Activated CD8-positive, alpha-beta memory T cell treated with anti-CD3 and anti-CD28 coated beads for 4 hours (primary cell): Measurements from ENCODE around the gene IER5L.

ENCODE experiments used
- DNase-seq, 2 donors: peaks; one replicate each; pipeline ENCODE4 v3.0.0-alpha.2; 2020; ENCODE audit warnings: low read depth in 2 of 2

The IER5L gene

DNA sequence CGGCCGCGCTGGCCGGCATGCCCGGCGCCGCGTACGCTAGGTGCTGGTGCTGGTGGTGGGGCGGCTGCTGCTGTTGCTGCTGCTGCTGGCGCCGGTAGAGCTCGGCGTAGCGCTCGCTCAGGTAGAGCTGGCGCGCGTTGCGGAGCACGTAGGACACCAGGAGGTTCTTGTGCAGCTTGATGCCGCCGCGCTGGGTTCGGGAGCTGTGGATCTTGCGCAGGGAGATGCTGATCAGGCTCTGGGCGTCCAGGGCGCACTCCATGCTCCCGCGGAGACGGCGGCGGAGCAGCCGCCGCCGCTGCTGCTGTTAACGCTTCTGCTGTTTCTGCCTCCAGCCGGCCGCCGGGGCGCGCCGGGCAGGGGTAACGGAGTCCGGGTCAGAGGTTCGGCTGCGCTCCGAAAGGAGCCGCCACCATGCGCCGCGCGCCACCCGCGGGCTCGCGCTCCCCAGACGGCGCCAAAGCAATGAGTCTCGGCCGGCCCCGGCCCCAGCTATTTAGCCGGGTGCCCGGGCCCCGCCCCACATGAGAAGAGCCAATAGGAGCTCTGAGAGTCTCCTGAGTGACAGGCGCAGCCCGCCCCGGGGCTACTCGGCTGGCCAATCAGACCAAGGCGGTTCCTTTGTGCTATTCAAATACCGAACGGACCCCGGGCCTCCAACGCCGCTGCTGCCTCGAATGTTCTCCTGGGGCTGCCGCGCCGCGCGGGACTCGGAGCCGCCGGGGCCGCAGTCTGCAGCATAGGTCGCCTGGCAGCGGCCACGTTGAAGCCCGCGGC is at the start of gene IER5L:
IER5L (minus strand) TSS at position 471 of the 777 bp plus-strand sequence; CDS start at position 262, 209 bp downstream.
- peak; percentile 88 to 90 for DNase-seq

DNA sequence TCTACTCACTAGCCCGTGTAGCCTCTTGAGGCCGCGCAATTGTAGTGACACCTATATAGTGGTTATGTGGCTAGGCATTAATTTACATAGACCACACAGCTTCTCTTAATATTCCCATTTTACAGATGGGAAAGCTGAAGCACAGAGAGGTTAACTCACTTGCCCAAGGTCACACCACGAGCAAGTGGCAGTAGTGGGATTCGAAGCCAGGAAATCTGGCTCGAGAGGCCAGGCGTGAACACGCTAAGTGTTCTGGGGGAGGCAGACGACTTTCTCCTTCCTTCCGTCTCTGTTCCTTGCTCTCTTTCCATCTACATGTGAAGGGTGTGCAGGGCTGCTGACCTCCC is 49.8 kb upstream of the IER5L start:
- no peak for DNase-seq

DNA sequence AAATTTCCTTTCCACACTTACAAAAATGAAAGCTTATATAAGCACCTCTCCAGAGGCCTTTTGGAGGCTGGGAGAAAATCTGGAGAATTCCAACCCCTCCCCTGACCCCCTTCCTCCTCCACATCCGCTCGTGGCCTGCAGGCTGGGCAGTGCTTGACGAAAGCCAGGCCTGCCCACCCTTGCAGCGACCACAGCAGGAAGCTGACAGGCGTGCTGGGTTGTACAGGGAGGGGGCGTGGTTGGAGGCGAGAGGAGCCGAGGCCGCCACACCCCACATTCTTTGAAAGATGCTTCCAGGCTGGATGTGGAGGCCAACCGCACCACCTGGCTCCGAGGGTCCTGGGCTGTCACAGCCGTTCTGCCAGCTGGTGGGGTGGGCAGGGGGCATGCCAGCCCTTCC is 47.8 kb upstream of the IER5L start:
- DNase-seq = no peak

DNA sequence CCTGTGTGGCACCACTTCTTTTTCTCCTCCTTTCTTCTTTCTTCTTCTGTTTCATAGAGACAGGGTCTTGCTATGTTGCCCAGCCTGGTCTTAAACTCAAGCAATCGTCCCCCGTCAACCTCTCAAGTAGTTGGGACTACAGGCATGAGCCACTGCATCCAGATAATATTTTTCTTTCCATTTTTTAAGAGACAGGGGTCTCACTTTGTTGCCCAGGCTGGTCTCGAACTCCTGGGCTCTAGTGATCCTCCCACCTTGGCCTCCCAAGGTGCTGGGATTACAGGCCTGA is 47.4 kb upstream of the IER5L start:
- DNase-seq = no peak

DNA sequence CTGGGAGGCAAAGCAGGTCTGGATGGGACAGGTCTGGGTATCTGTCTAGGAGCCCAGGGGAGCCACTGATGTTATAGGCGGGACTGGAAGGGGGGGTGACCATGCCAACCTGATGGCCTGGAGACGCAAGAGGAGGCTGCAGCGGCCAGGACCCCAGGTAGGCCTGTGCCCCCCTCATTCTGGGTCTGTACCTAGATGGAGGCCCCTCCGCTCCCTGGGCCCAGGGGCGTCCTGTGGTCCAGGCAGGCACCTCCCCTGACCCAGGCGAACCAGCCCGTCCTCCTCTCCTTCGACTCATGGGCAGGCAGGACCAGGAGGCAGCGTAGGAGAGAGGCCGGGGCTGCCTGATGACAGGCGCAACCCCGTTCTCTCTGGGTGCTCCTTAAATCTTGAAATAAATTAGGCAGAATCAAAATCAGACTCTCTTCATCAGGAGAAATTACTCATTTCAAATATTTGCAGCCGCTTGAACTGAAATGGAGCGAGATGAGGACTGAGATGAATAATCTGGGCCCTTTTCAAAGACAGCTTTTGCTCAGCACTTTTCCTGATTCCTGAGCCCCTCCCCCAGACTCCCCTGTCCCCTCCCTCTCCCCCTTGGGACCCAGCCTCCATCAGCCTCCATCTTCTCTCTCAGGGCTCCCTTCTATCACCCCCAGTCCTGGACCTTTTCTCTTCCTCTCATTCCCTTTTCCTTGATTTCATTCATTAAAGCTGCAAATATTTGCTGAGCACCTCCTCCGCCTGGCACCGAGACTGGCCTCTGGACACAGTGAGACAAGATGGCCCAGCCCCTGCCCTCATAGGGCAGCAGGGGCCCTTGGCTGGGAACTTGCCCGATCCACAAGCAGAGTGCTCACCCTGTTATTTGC is 46.8 kb upstream of the IER5L start:
- no peak for DNase-seq

DNA sequence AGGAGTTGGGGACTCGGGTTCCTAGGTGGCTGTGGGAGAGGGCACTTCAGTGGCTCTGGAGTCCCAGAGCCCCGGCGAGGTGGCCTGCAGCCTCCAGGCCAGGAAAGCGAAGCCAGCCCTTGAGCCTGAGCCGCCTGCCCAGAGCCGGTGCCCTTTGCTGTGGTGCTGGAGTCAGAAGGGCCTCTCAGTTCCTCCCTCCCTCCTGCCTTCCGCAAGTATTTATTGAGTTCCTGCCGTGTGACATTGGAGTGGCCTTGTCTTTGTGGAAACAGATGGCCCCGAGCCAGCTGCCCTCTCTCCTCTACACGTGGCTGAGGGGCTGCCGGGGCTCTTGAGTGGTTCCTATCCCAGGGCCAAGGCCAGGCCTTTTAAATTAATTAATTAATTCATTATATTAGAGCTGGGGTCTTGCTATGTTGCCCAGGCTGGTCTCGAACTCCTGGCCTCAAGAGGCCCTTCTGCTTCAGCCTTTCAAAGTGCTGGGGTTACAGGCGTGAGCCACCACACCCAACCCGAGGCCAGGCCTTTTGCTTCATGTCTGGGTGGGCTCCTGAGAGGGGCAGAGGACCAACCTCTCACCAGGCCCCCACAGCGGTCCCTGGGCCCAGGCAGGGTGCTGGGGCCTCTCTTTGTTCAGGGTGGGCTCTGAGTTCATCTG is 45.6 kb upstream of the IER5L start:
- no peak for DNase-seq

DNA sequence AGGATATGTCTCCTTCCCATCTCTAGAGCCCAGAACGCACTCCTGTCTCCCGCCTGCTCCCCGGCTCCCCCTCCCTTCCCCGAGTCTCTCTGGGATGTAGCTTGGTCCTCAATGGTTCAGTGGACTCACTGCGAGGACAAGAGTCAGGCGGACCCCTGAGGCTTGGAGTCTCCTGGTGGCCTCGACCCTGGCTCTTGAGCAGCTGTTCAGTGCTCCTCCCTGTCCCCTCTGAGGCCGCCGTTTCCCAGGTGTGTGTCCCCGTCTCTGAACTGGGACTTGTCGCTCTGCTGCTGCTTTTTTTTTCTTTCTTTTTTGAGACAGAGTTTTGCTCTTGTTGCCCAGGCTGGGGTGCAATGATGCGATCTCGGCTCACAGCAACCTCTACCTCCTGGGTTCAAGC is 44.8 kb upstream of the IER5L start:
- no peak for DNase-seq

DNA sequence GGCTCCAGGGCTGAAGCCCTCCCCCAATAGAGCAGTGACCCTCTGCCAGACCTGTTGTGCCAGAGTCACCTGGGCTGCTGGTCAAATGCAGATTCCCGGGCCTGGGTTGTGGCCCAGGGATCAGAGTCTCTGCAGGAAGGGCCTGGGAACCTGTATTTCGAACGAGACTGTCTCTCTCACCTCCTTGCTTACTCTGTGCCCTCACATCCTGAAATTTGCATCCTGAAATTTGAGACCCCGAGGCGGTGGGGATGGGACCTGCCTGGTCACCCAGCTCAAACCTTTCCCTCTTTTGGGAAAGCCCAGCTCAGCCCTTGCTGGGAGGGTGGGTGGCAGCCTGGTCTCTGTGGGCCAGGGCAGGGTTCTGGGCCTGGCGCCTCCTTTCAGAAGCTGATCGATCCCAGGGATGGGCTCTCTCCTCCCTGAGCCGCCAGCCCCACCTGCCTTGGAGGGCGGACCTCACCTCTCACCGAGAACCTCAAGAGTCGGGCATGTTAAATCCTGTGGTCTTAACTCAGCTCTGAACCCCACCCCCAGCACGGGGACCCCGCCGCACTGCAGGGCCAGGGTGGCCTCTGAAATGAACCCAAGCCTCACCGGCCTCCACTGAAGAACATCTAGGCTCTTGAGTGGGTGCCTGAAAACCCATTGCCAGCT is 44.0 kb upstream of the IER5L start:
- no peak for DNase-seq

DNA sequence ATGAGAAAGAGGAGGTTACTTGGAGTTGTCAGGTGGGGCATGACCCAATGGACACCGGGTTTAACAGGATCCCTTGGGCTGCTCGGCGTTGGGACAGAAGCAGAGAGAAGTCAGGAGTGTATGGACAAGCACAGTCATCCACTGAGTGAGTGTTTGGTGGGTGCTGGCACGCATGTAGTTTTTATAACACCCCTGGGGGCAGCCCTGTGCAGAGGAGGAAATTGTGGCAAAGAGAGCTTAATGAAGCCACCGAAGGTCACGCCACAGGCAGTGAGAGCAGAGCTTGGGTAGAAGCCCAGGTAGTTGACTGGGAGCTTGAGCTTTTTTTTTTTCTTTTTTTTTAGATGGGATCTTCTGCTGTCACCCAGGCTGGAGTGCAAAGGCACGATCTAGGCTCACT is 43.2 kb upstream of the IER5L start:
- DNase-seq = no peak

DNA sequence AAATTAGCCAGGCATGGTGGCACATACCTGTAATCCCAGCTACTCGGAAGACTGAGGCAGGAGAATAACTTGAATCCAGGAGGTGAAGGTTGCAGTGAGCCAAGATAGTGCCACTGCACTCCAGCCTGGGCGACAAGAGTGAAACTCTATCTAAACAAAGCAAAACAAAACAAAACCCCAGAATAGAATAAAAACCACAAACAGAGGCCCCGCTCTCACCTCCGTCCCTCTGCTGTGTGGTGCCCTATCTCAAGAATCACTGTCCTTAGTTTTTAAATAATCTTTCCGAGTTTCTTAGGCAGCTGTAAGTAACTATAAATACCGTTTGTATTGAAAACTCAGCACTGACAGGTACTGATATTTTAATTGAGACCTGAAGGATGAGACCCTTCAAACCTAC is 42.7 kb upstream of the IER5L start:
- DNase-seq = no peak

DNA sequence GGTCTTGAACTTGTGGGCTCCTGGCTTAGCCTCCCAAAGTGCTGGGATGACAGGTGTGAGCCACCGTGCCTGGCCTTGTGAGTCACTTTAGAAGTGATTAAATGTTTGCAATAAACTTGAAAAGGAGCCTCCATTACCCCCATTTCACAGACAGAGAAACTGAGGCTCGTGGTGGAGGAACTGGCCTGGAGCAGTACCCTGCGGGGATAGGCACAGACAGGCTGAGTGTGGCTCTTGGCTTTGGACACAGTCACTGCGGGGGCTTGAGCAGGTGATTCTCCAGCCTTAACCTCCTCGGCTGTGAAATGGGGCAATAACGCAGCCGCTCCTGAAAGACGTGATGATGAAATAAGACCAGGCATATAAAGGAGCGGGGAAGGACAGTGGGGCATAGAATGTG is 40.9 kb upstream of the IER5L start:
- DNase-seq = no peak

DNA sequence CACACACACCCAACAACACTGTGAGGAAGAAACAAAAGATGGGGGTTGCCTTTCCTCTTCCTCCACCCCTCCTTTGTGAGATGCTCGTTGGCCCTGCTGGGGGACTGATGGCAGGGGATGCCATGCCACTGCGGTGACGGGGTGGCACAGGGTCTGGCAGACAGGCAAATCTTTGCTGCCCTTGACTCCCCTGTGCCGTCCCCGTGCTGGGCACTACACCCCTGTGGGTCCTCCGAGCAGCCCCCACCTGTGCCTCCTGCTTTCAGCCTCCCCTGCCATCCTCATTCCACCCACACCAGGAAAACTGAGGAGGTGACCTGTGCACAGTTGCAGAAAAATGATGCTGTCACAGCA is 40.2 kb upstream of the IER5L start:
- no peak for DNase-seq

DNA sequence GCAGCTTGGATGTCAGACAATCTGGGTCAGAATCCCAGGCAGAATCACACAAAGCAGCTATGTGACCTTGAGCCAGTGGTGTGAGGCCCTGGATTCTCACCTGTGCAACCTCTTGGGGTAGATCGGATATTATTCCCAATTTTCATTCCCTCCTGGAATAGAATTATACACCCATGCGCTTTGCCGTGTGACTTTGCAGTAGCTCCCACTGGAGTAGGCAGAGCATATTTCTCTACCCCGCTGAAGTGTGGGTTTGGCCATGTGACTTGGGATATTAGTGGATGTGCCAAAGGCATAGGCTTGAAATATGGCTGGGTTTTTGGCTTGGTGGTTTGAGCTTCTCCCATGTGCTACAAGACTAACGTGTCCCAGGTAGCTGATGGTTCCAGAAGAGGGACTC is 35.5 kb upstream of the IER5L start:
- DNase-seq = no peak

DNA sequence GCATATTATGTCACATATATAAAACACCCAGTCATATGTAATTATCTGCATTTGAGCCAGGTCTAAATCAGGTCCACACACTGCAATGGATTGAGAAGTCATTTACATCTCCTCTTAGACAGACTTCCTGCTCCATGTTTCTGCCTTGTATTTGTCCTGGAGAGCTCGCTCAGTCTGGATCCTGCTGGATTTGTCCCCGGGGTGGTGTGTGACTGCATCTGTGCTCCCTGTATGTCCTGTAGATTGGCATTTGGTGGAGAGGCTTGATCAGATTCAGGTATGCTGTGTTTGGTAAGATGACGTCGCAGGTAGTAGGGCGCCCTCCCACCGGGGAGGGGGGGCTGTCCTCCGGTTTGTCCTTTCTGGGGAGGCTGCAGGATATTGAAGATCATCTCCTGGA is 33.6 kb upstream of the IER5L start:
- no peak for DNase-seq

DNA sequence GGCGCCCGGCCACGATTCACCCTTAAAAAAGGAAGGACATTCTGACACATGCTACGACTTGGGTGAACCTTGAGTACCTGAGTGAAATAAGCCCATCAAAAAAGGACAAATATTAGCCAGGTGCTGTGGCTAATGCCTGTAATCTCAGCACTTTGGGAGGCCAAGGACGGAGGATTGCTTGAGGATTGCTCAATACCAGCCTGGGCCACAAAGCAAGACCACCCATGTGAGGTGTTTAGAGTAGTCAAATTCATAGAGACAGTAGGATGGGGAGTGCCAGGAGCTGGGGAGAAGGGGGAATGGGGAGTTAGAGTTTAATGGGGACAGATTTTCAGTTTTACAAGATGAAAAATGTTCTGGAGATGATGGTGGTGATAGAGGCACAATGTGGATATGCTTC is 32.1 kb upstream of the IER5L start:
- no peak for DNase-seq

DNA sequence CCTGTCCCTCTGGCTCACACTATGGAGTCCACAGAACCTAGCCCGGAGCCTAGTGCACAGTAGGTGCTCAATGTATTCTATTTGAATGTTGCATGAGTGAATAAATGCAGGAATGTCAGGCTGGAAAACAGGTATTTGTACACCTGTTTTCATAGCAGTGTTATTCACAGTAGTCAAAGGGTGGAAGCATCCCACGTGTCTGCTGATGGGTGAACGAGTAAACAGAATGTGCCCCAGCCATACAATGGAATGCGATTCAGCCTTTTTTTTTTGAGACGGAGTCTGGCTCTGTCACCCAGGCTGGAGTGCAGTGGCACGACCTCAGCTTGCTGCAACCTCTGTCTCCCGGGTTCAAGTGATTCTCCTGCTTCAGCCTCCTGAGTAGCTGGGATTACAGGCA is 31.5 kb upstream of the IER5L start:
- no peak for DNase-seq

DNA sequence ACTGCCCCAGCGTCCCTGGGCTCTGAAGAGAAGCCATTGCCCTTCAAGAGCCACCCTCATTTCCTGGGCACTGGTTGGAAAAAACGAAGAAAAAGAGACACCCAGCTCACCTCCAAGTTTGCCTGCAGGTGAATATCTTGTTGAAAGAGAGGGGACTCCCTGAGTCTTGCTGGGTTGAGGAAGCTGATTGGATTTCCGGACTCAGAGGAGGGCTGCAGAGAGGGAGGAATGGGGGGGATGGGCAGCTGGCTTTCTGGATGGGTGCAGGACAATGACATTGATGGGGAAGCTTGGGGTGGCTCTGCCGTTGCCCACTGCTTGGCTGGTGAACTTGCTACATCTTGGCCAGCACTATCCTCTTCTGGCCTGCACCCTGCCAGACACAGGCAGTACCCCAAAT is 31.0 kb upstream of the IER5L start:
- DNase-seq = no peak

DNA sequence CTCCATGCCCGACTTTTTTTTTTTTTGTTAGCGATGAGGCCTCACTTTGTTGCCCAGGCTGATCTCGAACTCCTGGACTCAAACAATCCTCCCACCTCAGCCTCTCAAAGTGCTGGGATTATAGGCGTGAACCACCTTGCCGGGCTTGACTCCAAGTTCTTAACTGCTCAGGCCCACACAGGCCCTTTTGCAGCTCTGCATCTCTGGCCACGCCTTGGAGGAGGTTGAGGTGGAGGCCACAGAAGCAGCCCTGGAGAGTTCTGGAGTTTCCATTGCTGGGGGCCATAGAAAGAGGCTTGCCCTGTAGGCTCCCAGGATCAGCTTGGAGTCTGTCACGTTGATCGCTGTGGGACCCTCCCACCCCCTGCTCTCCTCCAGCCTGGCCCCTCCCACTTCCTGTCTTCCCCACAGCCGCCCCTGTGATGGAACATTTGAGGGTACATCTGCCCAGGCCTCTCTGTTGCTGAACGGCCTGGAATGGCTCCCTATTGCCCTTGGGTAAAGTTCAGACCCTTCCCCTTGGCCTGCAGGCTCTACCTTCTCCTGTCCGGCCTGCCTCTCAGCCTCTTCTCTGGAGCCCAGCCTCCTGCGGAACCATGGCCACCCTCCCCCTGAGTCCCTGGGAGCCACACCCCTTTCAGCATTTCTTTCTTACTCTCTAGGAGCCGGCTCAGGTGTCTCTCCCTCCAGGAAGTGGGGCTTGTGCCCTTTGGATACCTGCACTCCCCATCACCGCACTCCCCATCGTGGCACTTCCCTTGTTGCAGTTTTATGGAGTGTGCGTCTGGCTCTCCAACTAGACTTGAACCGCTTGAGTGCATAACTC is 30.4 kb upstream of the IER5L start:
- DNase-seq = peak; percentile 47 to 49

DNA sequence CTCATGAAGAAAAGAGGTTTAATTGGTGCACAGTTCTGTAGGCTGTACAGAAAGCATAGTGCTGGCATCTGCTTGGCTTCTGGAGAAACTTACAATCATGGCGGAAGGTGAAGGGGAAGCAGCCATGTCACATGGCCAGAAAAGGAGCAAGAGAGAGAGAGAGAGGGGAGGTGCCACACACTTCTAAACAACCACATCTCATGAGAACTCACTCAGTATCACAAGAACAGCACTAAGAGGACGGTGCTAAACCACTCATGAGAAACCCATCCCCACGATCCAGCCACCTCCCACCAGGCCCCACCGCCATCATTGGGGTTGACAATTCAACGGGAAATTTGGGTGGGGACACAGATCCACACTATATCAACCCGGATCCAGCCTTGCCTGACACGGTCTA is 28.8 kb upstream of the IER5L start:
- no peak for DNase-seq

DNA sequence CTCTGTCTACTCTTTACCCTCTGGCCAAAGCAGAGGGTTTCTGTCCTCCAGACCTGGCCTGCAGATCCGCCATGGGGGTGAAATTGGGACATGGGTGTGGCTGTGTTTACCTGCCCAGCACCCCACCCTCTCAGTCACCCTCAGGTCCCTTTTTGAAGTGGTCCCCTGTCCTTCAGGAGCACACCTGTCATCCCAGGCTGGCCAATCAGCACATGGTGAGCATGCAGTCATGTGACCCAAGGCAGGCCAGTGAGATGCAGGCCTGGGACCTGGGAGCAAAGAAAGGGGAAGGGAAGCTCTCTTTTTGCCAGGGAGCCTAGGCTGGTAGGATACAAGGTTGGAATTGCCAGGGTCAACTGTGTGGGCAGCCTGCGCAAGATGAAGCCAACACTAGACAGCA is 28.3 kb upstream of the IER5L start:
- DNase-seq = no peak

DNA sequence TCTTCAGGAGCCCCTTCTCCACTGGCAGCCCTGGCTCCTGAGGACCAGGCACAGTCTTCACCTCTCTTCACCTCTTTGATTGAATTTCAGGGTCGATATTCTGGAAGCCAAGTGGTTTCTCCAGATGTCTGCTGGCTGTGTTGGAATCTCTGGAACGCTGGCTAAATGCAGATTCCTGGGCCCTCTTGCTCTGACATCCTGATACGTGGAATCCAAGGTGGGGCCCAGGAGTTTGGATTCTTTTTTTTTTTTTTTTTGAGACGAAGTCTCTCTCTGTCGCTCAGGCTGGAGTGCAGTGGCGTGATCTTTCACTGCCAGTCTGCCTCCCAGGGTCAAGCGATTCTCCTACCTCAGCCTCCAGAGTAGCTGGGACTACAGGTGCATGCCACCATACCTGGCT is 26.8 kb upstream of the IER5L start:
- no peak for DNase-seq

DNA sequence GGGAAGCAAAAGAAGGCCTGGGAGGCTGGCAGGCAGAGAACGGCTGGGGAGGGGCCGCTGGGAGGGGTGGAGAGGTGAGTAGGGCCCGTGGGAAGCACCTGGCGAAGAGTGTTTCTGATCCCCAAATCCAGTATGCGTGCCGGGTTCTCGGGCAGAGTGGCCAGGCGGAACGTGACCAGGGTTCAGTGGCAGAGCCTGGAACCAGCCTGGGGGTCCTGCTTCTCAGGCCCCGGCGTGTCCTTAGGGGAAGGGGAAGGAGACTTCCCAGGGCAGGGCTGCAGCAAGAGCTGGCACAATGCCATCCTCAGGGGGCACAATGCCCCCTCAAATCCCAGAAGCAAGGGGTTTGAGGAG is 25.5 kb upstream of the IER5L start:
- DNase-seq = no peak
